ENCODE data around the gene IFT122. TPM values are rescaled to one million over a fixed set of nuclear protein-coding genes. Genes with fewer than 3 reads are reported as not detected.

Gene IFT122
- total and polyA plus RNA-seq, 2 of the 4 experiments (the other 2 are of a cell fraction), result 16.8 to 28.0 TPM

GRCh38 chr3:129557548-129557894, 117.5 kb downstream of the IFT122 start:
- Histone ChIP-seq H3K14ac (replicated peaks; ENCODE audit: low read depth, low read length) (peak overlapping the region; percentile 96; the same call in 1 of the 2 replicates), H3K9ac (ENCODE audit: low read depth, low read length) (no peak overlapping the region), H2BK15ac (ENCODE audit: low read depth, low read length) (peak overlapping the region; percentile 7; the same call in 1 of the 3 replicates), H3K4me1 (ENCODE audit: control insufficient read depth, insufficient read depth, low read length) (peaks cover 37% of the 10 kb centered on the region), H4K8ac (ENCODE audit: low read depth in 2 of 2, low read length in 2 of 2) (peak overlapping the region; percentile 20 to 90; a peak in 1 of 4 replicates), H4K91ac (ENCODE audit: insufficient read depth, low read depth, low read length) (peak overlapping the region; percentile 83; the same call in 1 of the 2 replicates), H2BK120ac (ENCODE audit: low read depth, low read length) (peak overlapping the region; percentile 46; the same call in 1 of the 2 replicates), H3K27me3 (ENCODE audit: control insufficient read depth, insufficient read depth, low read length) (no peaks in the 10 kb centered on the region), H3K56ac (ENCODE audit: extremely low read depth, insufficient read depth, low read length) (no peak overlapping the region), H3K23ac (ENCODE audit: low read depth, low read length) (peak overlapping the region; percentile 36; the same call in 1 of the 2 replicates), H3K27ac (ENCODE audit: insufficient read depth, low read length) (no peak overlapping the region), H2BK5ac (ENCODE audit: low read depth, low read length, poor library complexity, severe bottlenecking) (no peak overlapping the region), H2AK5ac (ENCODE audit: low read depth, low read length) (peak overlapping the region; percentile 87), H3K4me3 (ENCODE audit: insufficient read depth, low read depth, low read length) (no peak overlapping the region), H3K9me1 (ENCODE audit: insufficient read depth, low read length) (peaks cover 22% of the 10 kb centered on the region), H3K4ac (ENCODE audit: low read depth, low read length) (peak overlapping the region; percentile 98; the same call in 1 of the 2 replicates), H3K9me3 (ENCODE audit: control insufficient read depth, insufficient read depth, low read length) (no peaks in the 10 kb centered on the region), H2BK20ac (ENCODE audit: low read depth, low read length) (no peak overlapping the region), H3K36me3 (ENCODE audit: control insufficient read depth, insufficient read depth, low read length) (peaks cover 36% of the 10 kb centered on the region), H3K18ac (ENCODE audit: low read depth, low read length) (no peak overlapping the region), H2AK9ac (replicated peaks; ENCODE audit: low read depth, low read length, poor library complexity) (peak overlapping the region; percentile 10), H4K5ac (ENCODE audit: low read depth, low read length) (no peak overlapping the region; the same call in 1 of the 2 replicates), H3K79me1 (ENCODE audit: low read depth in 1 of 2, low read length in 2 of 2) (peaks cover 13 to 41% of the 10 kb centered on the region in 2 experiments; a peak in 3 of 4 replicates), H3K4me2 (ENCODE audit: low read depth, low read length) (no peak overlapping the region), H4K20me1 (ENCODE audit: insufficient read depth, low read length) (no peaks in the 10 kb centered on the region), H2AFZ (replicated peaks; ENCODE audit: low read length, poor library complexity) (no peak overlapping the region)
- TF ChIP-seq, protein P1, sequence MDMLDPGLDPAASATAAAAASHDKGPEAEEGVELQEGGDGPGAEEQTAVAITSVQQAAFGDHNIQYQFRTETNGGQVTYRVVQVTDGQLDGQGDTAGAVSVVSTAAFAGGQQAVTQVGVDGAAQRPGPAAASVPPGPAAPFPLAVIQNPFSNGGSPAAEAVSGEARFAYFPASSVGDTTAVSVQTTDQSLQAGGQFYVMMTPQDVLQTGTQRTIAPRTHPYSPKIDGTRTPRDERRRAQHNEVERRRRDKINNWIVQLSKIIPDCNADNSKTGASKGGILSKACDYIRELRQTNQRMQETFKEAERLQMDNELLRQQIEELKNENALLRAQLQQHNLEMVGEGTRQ (IDR thresholded peaks at IDR 0.05; ENCODE audit: low read depth, low read length), result no peak
- TF ChIP-seq RAD21 (IDR thresholded peaks at IDR 0.05; ENCODE audit: low read length) (no peak), NFE2L2 (IDR thresholded peaks at IDR 0.05; ENCODE audit: low read depth, low read length) (no peak), RFX5 (IDR thresholded peaks at IDR 0.05; ENCODE audit: low read depth, low read length) (no peak), BHLHE40 (IDR thresholded peaks at IDR 0.05; ENCODE audit: low read depth, low read length) (no peak), MAFK (IDR thresholded peaks at IDR 0.05; ENCODE audit: low read depth, low read length) (no peak), RCOR1 (IDR thresholded peaks at IDR 0.05; ENCODE audit: insufficient replicate concordance, low read length) (no peak), CEBPB (IDR thresholded peaks at IDR 0.05; ENCODE audit: low read depth, low read length) (no peak), ELK1 (IDR thresholded peaks at IDR 0.05; ENCODE audit: borderline replicate concordance, low read depth, low read length) (no peak), CHD1 (IDR thresholded peaks at IDR 0.05; ENCODE audit: low read depth, low read length) (no peak), FOS (IDR thresholded peaks at IDR 0.05; ENCODE audit: low read depth, low read length) (no peak), MAZ (IDR thresholded peaks at IDR 0.05; ENCODE audit: borderline replicate concordance, low read depth, low read length) (no peak), CTCF (conservative IDR thresholded peaks at IDR 0.05; ENCODE audit: low read depth, low read length) (no peak), SMC3 (IDR thresholded peaks at IDR 0.05; ENCODE audit: low read depth, low read length) (no peak), POLR2A (IDR thresholded peaks at IDR 0.05; ENCODE audit: low read depth, low read length) (no peak), MXI1 (IDR thresholded peaks at IDR 0.05; ENCODE audit: borderline replicate concordance, low read depth, low read length) (no peak)
- ChIA-PET CTCF (interaction anchor here (1.3 kb wide), 1 partner anchor 71 kb away, joined by 3 read pairs; no protein-coding TSS in a partner anchor), POLR2A (ENCODE audit: unreplicated experiment) (no interaction called here)
- WGBS, 2 experiments (ENCODE audit: extremely low coverage in 2 of 2, insufficient read length in 1 of 2), result 60% methylated on average over 11 of the region's 11 CpGs; no CpG with 5 or more reads in 1 of the 2 experiments
- dilution Hi-C loops (cut with HindIII; ENCODE audit: low sequenced_read_pairs, unreplicated experiment) (no loop called here), intact Hi-C loops (cut with micrococcal nuclease) (no loop called here), in situ Hi-C loops (cut with MboI; ENCODE audit: low sequenced_read_pairs) (no loop called here)
- ATAC-seq (ENCODE audit: low read depth), result no peak
- no TSS peak for BruUV-seq (replicated peaks)
- DNase-seq, result no peak

All from IMR-90 (cell line).